Central memory CD8-positive, alpha-beta T cell (primary cell): ENCODE results near the gene ROGDI.
A peak's percentile ranks its signal among the peaks of the same experiment; 100 is the strongest.

Experiments used
- ATAC-seq: fragments of 150-1000 bp; cut with Tn5 transposase; replicated peaks from 2 replicates; pipeline ENCODE4 v1.10.0; 2022; ENCODE audit warnings: mild to moderate bottlenecking, moderate FRiP score, moderate number of reproducible peaks; ENCODE audit not compliant: poor library complexity, severe bottlenecking; ENCODE audit errors: extremely low read depth
- DNase-seq, 2 donors: peaks; one replicate each; pipeline ENCODE4 v3.0.0; 2021; ENCODE audit warnings: low spot score in 2 of 2
- H3K27ac Mint-ChIP-seq: one replicate; pipeline ENCODE4 v1.8.0; 2022; ENCODE audit warnings: low read depth, mild to moderate bottlenecking, moderate library complexity, mixed read lengths
- H3K27me3 Mint-ChIP-seq: one replicate; pipeline ENCODE4 v1.8.0; 2022; ENCODE audit warnings: mixed read lengths
- H3K36me3 Mint-ChIP-seq: one replicate; pipeline ENCODE4 v1.8.0; 2022; ENCODE audit warnings: mild to moderate bottlenecking, moderate library complexity, mixed read lengths; ENCODE audit not compliant: insufficient read depth
- H3K4me1 Mint-ChIP-seq: one replicate; pipeline ENCODE4 v1.8.0; 2022; ENCODE audit warnings: mixed read lengths
- H3K4me3 Mint-ChIP-seq: one replicate; pipeline ENCODE4 v1.8.0; 2022; ENCODE audit warnings: mild to moderate bottlenecking, moderate library complexity, mixed read lengths
- H3K9me3 Mint-ChIP-seq: one replicate; pipeline ENCODE4 v1.8.0; 2022; ENCODE audit warnings: mixed read lengths

ROGDI gene

GRCh38 chr16:4783251-4783950, 19.0 kb downstream of the ROGDI start:
- Mint-ChIP-seq H3K4me1 (no peaks in the 10 kb centered on the region), H3K27me3 (no peaks in the 10 kb centered on the region), H3K4me3 (no peak overlapping the region), H3K9me3 (no peaks in the 10 kb centered on the region), H3K27ac (no peak overlapping the region), H3K36me3 (no peaks in the 10 kb centered on the region)
- DNase-seq (no peak), ATAC-seq (no peak)

GRCh38 chr16:4780235-4780634, 22.2 kb downstream of the ROGDI start:
- DNase-seq: no peak
- H3K27me3 Mint-ChIP-seq: no peaks in the 10 kb centered on the region
- H3K4me3 Mint-ChIP-seq: no peak overlapping the region
- no peak overlapping the region for H3K27ac Mint-ChIP-seq
- H3K36me3 Mint-ChIP-seq: no peaks in the 10 kb centered on the region
- H3K9me3 Mint-ChIP-seq: no peaks in the 10 kb centered on the region
- no peak for ATAC-seq
- H3K4me1 Mint-ChIP-seq: no peaks in the 10 kb centered on the region

- Mint-ChIP-seq H3K27me3 (no peaks in the 10 kb centered on the region), H3K9me3 (no peaks in the 10 kb centered on the region), H3K27ac (no peak overlapping the region), H3K4me3 (no peak overlapping the region), H3K36me3 (no peaks in the 10 kb centered on the region), H3K4me1 (no peaks in the 10 kb centered on the region)
- DNase-seq: no peak
- no peak for ATAC-seq
These were observed 24.4 kb downstream of the ROGDI start for GRCh38 chr16:4778050-4778392.

- DNase-seq (no peak), ATAC-seq (no peak)
- H3K9me3 Mint-ChIP-seq: no peaks in the 10 kb centered on the region
- no peak overlapping the region for H3K27ac Mint-ChIP-seq
- no peaks in the 10 kb centered on the region for H3K27me3 Mint-ChIP-seq
- H3K4me1 Mint-ChIP-seq: no peaks in the 10 kb centered on the region
- no peak overlapping the region for H3K4me3 Mint-ChIP-seq
- H3K36me3 Mint-ChIP-seq: no peaks in the 10 kb centered on the region
These were observed 24.9 kb downstream of the ROGDI start for GRCh38 chr16:4777339-4778049.

- H3K27me3 Mint-ChIP-seq: no peaks in the 10 kb centered on the region
- no peak overlapping the region for H3K4me3 Mint-ChIP-seq
- H3K4me1 Mint-ChIP-seq: no peaks in the 10 kb centered on the region
- no peaks in the 10 kb centered on the region for H3K9me3 Mint-ChIP-seq
- no peak for ATAC-seq
- H3K27ac Mint-ChIP-seq: peak overlapping the region; percentile 74
- no peak for DNase-seq
- H3K36me3 Mint-ChIP-seq: no peaks in the 10 kb centered on the region
These were observed 26.2 kb downstream of the ROGDI start for GRCh38 chr16:4776141-4776705.

- Mint-ChIP-seq H3K27me3 (no peaks in the 10 kb centered on the region), H3K9me3 (no peaks in the 10 kb centered on the region), H3K36me3 (no peaks in the 10 kb centered on the region), H3K4me3 (no peak overlapping the region), H3K27ac (no peak overlapping the region), H3K4me1 (no peaks in the 10 kb centered on the region)
- ATAC-seq (no peak), DNase-seq (no peak)
These were observed 27.4 kb downstream of the ROGDI start for GRCh38 chr16:4775005-4775404.

- H3K36me3 Mint-ChIP-seq: no peaks in the 10 kb centered on the region
- DNase-seq (no peak), ATAC-seq (no peak)
- no peak overlapping the region for H3K4me3 Mint-ChIP-seq
- H3K27me3 Mint-ChIP-seq: no peaks in the 10 kb centered on the region
- H3K9me3 Mint-ChIP-seq: no peaks in the 10 kb centered on the region
- no peak overlapping the region for H3K27ac Mint-ChIP-seq
- peaks cover 14% of the 10 kb centered on the region for H3K4me1 Mint-ChIP-seq
These were observed 30.1 kb downstream of the ROGDI start for GRCh38 chr16:4772351-4772750.

GRCh38 chr16:4771646-4772045, 30.8 kb downstream of the ROGDI start:
- Mint-ChIP-seq H3K27ac (no peak overlapping the region), H3K4me1 (peaks cover 17% of the 10 kb centered on the region), H3K9me3 (no peaks in the 10 kb centered on the region), H3K36me3 (peaks cover 3% of the 10 kb centered on the region), H3K27me3 (no peaks in the 10 kb centered on the region), H3K4me3 (no peak overlapping the region)
- DNase-seq (no peak), ATAC-seq (no peak)

GRCh38 chr16:4769306-4769638, 33.2 kb downstream of the ROGDI start:
- Mint-ChIP-seq H3K4me3 (peak overlapping the region; percentile 89), H3K9me3 (no peaks in the 10 kb centered on the region), H3K27me3 (no peaks in the 10 kb centered on the region), H3K36me3 (peaks cover 11% of the 10 kb centered on the region), H3K4me1 (peaks cover 25% of the 10 kb centered on the region), H3K27ac (peak overlapping the region; percentile 5)
- ATAC-seq (no peak), DNase-seq (no peak)

GRCh38 chr16:4768549-4769305, 33.7 kb downstream of the ROGDI start:
- Mint-ChIP-seq H3K4me3 (peak overlapping the region; percentile 89), H3K4me1 (peaks cover 25% of the 10 kb centered on the region), H3K36me3 (peaks cover 15% of the 10 kb centered on the region), H3K9me3 (no peaks in the 10 kb centered on the region), H3K27me3 (no peaks in the 10 kb centered on the region), H3K27ac (peak overlapping the region; percentile 5)
- DNase-seq: peak; percentile 48 to 67
- peak; percentile 41 for ATAC-seq

GRCh38 chr16:4767872-4768548, 34.4 kb downstream of the ROGDI start:
- H3K36me3 Mint-ChIP-seq: peaks cover 20% of the 10 kb centered on the region
- H3K27me3 Mint-ChIP-seq: no peaks in the 10 kb centered on the region
- ATAC-seq (no peak), DNase-seq (no peak)
- peak overlapping the region; percentile 89 for H3K4me3 Mint-ChIP-seq
- peak overlapping the region; percentile 5 for H3K27ac Mint-ChIP-seq
- peaks cover 26% of the 10 kb centered on the region for H3K4me1 Mint-ChIP-seq
- H3K9me3 Mint-ChIP-seq: no peaks in the 10 kb centered on the region

GRCh38 chr16:4766875-4767628, 35.4 kb downstream of the ROGDI start, which contains the start of gene ZNF500:
TSS of gene ZNF500 (minus strand) at chr16:4767162. CDS start at chr16:4765978, 1,184 bp downstream.
- Mint-ChIP-seq H3K36me3 (peaks cover 23% of the 10 kb centered on the region), H3K27ac (peak within 1 kb of the TSS; percentile 82), H3K4me3 (peak within 1 kb of the TSS; percentile 89), H3K9me3 (no peaks in the 10 kb centered on the region), H3K27me3 (no peaks in the 10 kb centered on the region), H3K4me1 (peaks cover 30% of the 10 kb centered on the region)
- ATAC-seq (peak; percentile 92), DNase-seq (peak; percentile 92 to 94)
